Right lobe of liver (tissue), 6 donors: ENCODE measurements around the gene ZNF735. TPM values are rescaled to one million over a fixed set of nuclear protein-coding genes. Genes with fewer than 3 reads are reported as not detected.
"Not testable (repeated sequence)": the region's sequence is repeated elsewhere in the genome, so short reads cannot be mapped to it uniquely, and the experiment has no call there.

Source experiments
- ATAC-seq, 4 donors: fragments of 200-7000 bp; cut with Tn5 transposase; one replicate each; pipeline ENCODE4 v1.9.1; 2020; ENCODE audit warnings: mild to moderate bottlenecking in 4 of 4, moderate library complexity in 4 of 4
- DNase-seq, 3 donors: peaks; one replicate each; pipeline ENCODE4 v3.0.0-alpha.2; 2020
- H3K27ac ChIP-seq, 3 donors: fragments of 200-600 bp; one replicate each; pipeline ENCODE4 v1.8.0; 2022
- H3K27me3 ChIP-seq, 2 donors: fragments of 200-600 bp; one replicate each; pipeline ENCODE4 v1.8.0; 2022
- H3K36me3 ChIP-seq, 4 donors: fragments of 200-600 bp; sonication (generic) in 1 of 4; one replicate each; pipeline versions ENCODE4 v1.5.1 to v1.8.0; 2017 to 2022; ENCODE audit warnings: control low read depth in 1 of 4
- H3K4me1 ChIP-seq, 4 donors: fragments of 200-600 bp; sonication (generic) in 1 of 4; one replicate each; pipeline versions ENCODE4 v1.5.1 to v1.8.0; 2017 to 2022; ENCODE audit warnings: control low read depth in 1 of 4
- H3K4me3 ChIP-seq, 3 donors: fragments of 200-600 bp; one replicate each; pipeline ENCODE4 v1.8.0; 2022
- H3K9me3 ChIP-seq, 4 donors: fragments of 200-600 bp; sonication (generic) in 1 of 4; one replicate each; pipeline versions ENCODE4 v1.5.1 to v1.8.0; 2017 to 2022; ENCODE audit warnings: control low read depth in 1 of 4
- POLR2A ChIP-seq: fragments of 450-650 bp; IDR thresholded peaks from one replicate; pipeline ENCODE4 v1.6.1; 2017; ENCODE audit warnings: antibody characterized with exemption, mild to moderate bottlenecking
- WGBS: methylation state at CpG from one replicate; pipeline ENCODE4 v1.1.6; 2018; ENCODE audit warnings: low coverage, low lambda C conversion rate; ENCODE audit not compliant: insufficient coverage; ENCODE audit errors: missing lambda C conversion rate; 5-methylcytosine and 5-hydroxymethylcytosine counted together
- intact Hi-C, 2 donors: fragments of 100-400 bp; cut with DNase I; formaldehyde crosslinking; loops; one replicate each; pipeline versions ENCODE4 v1.11.2 to v1.14.1; 2022
- total RNA-seq, 6 experiments: library from RNA; depleted of rRNA in 2 of 6; stranded (reverse); fragments of >200 nt in 2 of 6; fragmentation: NEBNext Ultra II Directional in 3 of 6; extraction: Animal tissue kit (Norgen Biotek cat#: 25700) in 3 of 6; gene quantifications; one replicate each; pipeline versions ENCODE4 v1.1.0 to v1.2.4, GENCODE V29; 2016 to 2023
- TF ChIP-seq, protein P1 (sequence below), 4 donors: fragments of 200-600 bp in 3 of 4; fragments of 450-650 bp in 1 of 4; IDR thresholded peaks; one replicate each; pipeline versions ENCODE4 v1.5.1 to v1.8.0; 2016 to 2022; ENCODE audit warnings: antibody characterized with exemption in 4 of 4, mild to moderate bottlenecking in 2 of 4
- donor health status: DM: no; HTN: yes; CAD: no.
- donor health status: DM: no; HTN: no; CAD: no.
- donor health status: DM: no; HTN: no; CAD: no.
- donor health status: DM: no; HTN: yes; CAD: no.
- donor health status: DM: no; HTN: yes; CAD: no.

Gene ZNF735
- total RNA-seq, 6 experiments from 2014 or later, result not detected

DNA sequence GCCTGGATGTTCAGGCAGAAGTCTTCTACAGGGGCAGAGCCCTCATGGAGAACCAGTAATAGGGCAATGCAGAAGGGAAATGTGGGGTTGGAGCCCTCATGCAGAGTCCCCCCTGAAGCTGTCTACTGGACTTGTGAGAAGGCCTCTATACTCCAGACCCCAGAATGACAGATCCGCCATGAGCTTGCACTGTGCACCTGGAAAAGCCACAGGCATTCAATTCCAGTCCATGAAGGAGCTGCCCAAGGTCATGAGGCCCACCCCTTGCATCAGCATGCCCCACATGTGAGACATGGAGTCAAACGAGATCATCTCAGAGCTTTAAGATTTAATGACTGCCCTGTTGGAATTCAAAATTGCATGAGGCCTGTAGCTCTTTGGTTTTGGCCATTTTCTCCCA, 16.4 kb downstream of the ZNF735 start:
- ATAC-seq (no peak), DNase-seq (no peak)
- Histone ChIP-seq H3K4me1 (no peaks in the 10 kb centered on the region), H3K9me3 (peaks cover 0 to 5% (median 0%) of the 10 kb centered on the region in 4 donors), H3K36me3 (no peaks in the 10 kb centered on the region), H3K4me3 (no peak overlapping the region), H3K27ac (no peak overlapping the region), H3K27me3 (no peaks in the 10 kb centered on the region)
- intact Hi-C loops, result no loop called here
- WGBS, result 0% methylated on average over 1 of the region's 2 CpGs
- TF ChIP-seq, protein P1, sequence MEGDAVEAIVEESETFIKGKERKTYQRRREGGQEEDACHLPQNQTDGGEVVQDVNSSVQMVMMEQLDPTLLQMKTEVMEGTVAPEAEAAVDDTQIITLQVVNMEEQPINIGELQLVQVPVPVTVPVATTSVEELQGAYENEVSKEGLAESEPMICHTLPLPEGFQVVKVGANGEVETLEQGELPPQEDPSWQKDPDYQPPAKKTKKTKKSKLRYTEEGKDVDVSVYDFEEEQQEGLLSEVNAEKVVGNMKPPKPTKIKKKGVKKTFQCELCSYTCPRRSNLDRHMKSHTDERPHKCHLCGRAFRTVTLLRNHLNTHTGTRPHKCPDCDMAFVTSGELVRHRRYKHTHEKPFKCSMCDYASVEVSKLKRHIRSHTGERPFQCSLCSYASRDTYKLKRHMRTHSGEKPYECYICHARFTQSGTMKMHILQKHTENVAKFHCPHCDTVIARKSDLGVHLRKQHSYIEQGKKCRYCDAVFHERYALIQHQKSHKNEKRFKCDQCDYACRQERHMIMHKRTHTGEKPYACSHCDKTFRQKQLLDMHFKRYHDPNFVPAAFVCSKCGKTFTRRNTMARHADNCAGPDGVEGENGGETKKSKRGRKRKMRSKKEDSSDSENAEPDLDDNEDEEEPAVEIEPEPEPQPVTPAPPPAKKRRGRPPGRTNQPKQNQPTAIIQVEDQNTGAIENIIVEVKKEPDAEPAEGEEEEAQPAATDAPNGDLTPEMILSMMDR (IDR thresholded peaks at IDR 0.05), result no peak
- TF ChIP-seq POLR2A, result no peak

DNA sequence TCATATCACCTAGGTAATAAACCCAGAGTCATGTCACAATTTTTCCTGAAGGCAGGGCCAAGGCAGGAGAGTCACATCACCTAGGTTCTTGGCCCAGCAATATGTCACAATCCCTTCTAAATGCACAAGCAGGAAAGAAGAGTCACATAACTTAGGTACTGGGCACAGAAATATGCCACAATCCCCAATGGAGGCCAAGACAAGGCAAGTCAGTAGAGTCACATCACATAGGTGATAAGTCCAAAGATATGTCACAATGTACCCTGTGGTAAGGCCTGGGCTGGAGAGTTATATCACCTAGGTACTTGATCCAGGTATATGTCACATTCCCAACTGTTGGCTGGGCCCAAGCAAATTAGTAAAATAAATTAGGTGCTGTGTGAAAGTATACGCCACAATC, 21.2 kb downstream of the ZNF735 start, which contains the start of gene ZNF679:
Gene ZNF679 (plus strand): TSS at position 301 of the 400 bp plus-strand sequence. CDS start 20,644 bp downstream, outside the sequence.
- H3K27ac ChIP-seq, H3K27me3 ChIP-seq, intact Hi-C loops, H3K9me3 ChIP-seq, H3K4me1 ChIP-seq, H3K4me3 ChIP-seq, ATAC-seq, DNase-seq, H3K36me3 ChIP-seq: not testable (repeated sequence)
- WGBS, result 69% methylated on average over 1 of the region's 1 CpG

DNA sequence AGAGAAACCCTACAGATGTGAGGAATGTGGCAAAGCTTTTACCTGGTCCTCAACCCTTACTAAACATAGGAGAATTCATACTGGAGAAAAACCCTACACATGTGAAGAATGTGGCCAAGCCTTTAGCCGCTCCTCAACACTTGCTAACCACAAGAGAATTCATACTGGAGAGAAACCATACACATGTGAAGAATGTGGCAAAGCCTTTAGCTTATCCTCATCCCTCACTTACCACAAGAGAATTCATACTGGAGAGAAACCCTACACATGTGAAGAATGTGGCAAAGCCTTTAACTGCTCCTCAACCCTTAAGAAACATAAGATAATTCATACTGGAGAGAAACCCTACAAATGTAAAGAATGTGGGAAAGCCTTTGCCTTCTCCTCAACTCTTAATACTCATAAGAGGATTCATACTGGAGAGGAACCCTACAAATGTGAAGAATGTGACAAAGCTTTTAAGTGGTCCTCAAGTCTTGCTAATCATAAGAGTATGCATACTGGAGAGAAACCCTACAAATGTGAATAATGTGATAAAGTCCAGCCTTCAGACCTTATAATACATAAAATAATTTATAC, 59.4 kb downstream of the ZNF735 start:
- TF ChIP-seq POLR2A, result no peak
- TF ChIP-seq, protein P1 (IDR thresholded peaks at IDR 0.05), result no peak
- Histone ChIP-seq H3K4me1 (no peaks in the 10 kb centered on the region), H3K36me3 (no peaks in the 10 kb centered on the region), H3K9me3 (peaks cover 0 to 25% (median 5%) of the 10 kb centered on the region in 4 donors), H3K27me3 (no peaks in the 10 kb centered on the region), H3K4me3 (no peak overlapping the region), H3K27ac (no peak overlapping the region)
- no peak for ATAC-seq
- intact Hi-C loops, result no loop called here
- DNase-seq, result no peak
- 83% methylated on average over 1 of the region's 1 CpG for WGBS

Other genes starting within 250 kb of the ZNF735 start
- not detected for gene ZNF722, start 208.4 kb upstream of the ZNF735 start, total RNA-seq
- gene ZNF727, start 161.8 kb upstream of the ZNF735 start, total RNA-seq, result under 1 TPM in 4 of 6 experiments, not detected in 2; 0.27 to 0.57 (median 0.36) TPM
- not detected for gene ZNF679, start 21.3 kb downstream of the ZNF735 start, total RNA-seq
- 1 to 10 TPM; 3.0 to 6.7 (median 4.1) TPM for gene ZNF736, start 106.8 kb downstream of the ZNF735 start, total RNA-seq